ENCODE data around the gene LIMK2. TPM values are rescaled to one million over a fixed set of nuclear protein-coding genes. Genes with fewer than 3 reads are reported as not detected.
"Not testable (repeated sequence)": the region's sequence is repeated elsewhere in the genome, so short reads cannot be mapped to it uniquely, and the experiment has no call there.

Gene LIMK2
- 21.6 TPM for total RNA-seq
- polyA plus RNA-seq, result 32.6 TPM
- long read RNA-seq, donor 1, result 0 reads
- long read RNA-seq, donor 2, partial matches to known transcripts, result 0 of 9 reads
- long read RNA-seq, donor 2, other reads (novel, unspliced or antisense), result 0 of 9 reads
- long read RNA-seq, donor 3, transcript LIMK2-201 (16 exons, 3,670 nt), result major isoform, 5 of 6 reads
- long read RNA-seq, donor 3, partial matches to known transcripts, result 0 of 6 reads
- long read RNA-seq, donor 3, other reads (novel, unspliced or antisense), result 0 of 6 reads
- long read RNA-seq, donor 4, partial matches to known transcripts, result 17 of 19 reads
- long read RNA-seq, donor 4, other reads (novel, unspliced or antisense), result 0 of 19 reads
- long read RNA-seq, donor 5, transcript LIMK2-201 (16 exons, 3,670 nt), result major isoform, 5 of 34 reads
- long read RNA-seq, donor 5, partial matches to known transcripts, result 19 of 34 reads
- long read RNA-seq, donor 5, other reads (novel, unspliced or antisense), result 10 of 34 reads
- long read RNA-seq, donor 6, partial matches to known transcripts, result 0 of 15 reads
- long read RNA-seq, donor 6, other reads (novel, unspliced or antisense), result 8 of 15 reads
- long read RNA-seq, donor 7, partial matches to known transcripts, result 0 of 2 reads
- long read RNA-seq, donor 7, other reads (novel, unspliced or antisense), result 0 of 2 reads
- long read RNA-seq, donor 8, partial matches to known transcripts, result 0 of 1 reads
- long read RNA-seq, donor 8, other reads (novel, unspliced or antisense), result 0 of 1 reads
- long read RNA-seq, donor 9, partial matches to known transcripts, result 0 of 3 reads
- long read RNA-seq, donor 9, other reads (novel, unspliced or antisense), result 0 of 3 reads
- long read RNA-seq, donor 10, partial matches to known transcripts, result 5 of 7 reads
- long read RNA-seq, donor 10, other reads (novel, unspliced or antisense), result 0 of 7 reads

DNA sequence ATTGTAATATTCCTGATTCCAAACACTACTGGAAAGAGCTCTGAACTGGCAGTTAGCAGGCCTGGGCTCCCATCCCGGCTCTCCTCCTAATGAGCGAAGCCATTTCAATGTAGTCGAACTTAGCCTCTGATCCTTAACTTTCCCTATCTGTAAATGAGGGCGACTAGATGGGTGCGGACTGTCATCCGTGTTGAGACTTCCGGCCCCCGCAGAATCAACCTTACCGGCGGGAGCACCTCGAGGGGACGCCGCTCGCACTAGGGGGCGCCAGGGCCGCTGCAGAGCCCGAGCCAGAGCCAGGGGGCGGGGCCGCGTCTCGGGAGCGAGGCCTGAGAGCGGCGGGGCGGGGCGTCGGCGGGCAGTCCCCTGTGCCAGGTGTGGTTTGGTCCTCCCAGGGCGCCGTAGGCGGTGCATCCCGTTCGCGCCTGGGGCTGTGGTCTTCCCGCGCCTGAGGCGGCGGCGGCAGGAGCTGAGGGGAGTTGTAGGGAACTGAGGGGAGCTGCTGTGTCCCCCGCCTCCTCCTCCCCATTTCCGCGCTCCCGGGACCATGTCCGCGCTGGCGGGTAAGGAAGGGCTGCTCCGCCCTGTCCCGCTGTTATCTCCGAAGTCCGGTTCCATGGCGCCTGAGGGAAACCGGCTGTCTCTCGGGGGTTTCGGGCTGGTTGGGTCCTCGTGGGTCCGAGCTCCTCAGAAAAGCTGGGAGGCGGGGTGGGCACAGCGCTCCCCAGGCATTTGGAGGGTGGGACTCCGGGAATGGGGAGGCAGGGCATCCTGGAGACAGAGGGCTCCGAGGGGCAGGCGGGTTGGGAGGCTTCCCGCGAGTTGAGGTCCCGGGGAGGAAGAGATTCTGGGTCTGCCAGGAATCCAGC lies at the start of gene LIMK2:
Gene LIMK2 (plus strand): TSS at position 437 of the 869 bp plus-strand sequence. CDS start 111 bp downstream, at position 548.
- Histone ChIP-seq H3K4me3 (ENCODE audit: low read length in 2 of 2) (peak within 1 kb of the TSS; percentile 66 to 96), H3K9me3 (ENCODE audit: control insufficient read depth in 2 of 2, insufficient read depth in 1 of 2, low read length in 1 of 2) (no peaks in the 10 kb centered on the region), H3K36me3 (ENCODE audit: control insufficient read depth in 2 of 2, insufficient read depth in 2 of 2, low read length in 1 of 2) (peaks cover 2 to 6% of the 10 kb centered on the region in 2 donors), H3K27ac (ENCODE audit: low read depth in 1 of 2, low read length in 1 of 2) (peak within 1 kb of the TSS; percentile 64 to 65), H3K27me3 (ENCODE audit: control insufficient read depth in 2 of 2, insufficient read depth in 1 of 2, low read length in 1 of 2) (no peaks in the 10 kb centered on the region), H3K4me1 (ENCODE audit: control insufficient read depth in 2 of 2, insufficient read depth in 2 of 2, low read length in 2 of 2) (peaks cover 20 to 28% of the 10 kb centered on the region in 2 donors)
- peak; percentile 65 to 97 (median 93) for DNase-seq (ENCODE audit: low read depth in 6 of 9, low spot score in 9 of 9)
- 2% methylated on average over 64 of the region's 64 CpGs for WGBS

- no peak for DNase-seq (ENCODE audit: low read depth in 6 of 9, low spot score in 9 of 9)
- WGBS, result 99% methylated on average over 4 of the region's 4 CpGs
- no peaks in the 10 kb centered on the region for H3K4me1 ChIP-seq (ENCODE audit: control insufficient read depth in 2 of 2, insufficient read depth in 2 of 2, low read length in 2 of 2)
- no peaks in the 10 kb centered on the region for H3K27me3 ChIP-seq (ENCODE audit: control insufficient read depth in 2 of 2, insufficient read depth in 1 of 2, low read length in 1 of 2)
- H3K9me3 ChIP-seq (ENCODE audit: control insufficient read depth in 2 of 2, insufficient read depth in 1 of 2, low read length in 1 of 2), result no peaks in the 10 kb centered on the region
- H3K36me3 ChIP-seq (ENCODE audit: control insufficient read depth in 2 of 2, insufficient read depth in 2 of 2, low read length in 1 of 2), result peaks cover 2 to 4% of the 10 kb centered on the region in 2 donors
- no peak overlapping the region for H3K27ac ChIP-seq (ENCODE audit: low read depth in 1 of 2, low read length in 1 of 2)
- no peak overlapping the region for H3K4me3 ChIP-seq (ENCODE audit: low read length in 2 of 2)
Observed at GRCh38 chr22:31170971-31171370, 41.1 kb upstream of the LIMK2 start.

DNA sequence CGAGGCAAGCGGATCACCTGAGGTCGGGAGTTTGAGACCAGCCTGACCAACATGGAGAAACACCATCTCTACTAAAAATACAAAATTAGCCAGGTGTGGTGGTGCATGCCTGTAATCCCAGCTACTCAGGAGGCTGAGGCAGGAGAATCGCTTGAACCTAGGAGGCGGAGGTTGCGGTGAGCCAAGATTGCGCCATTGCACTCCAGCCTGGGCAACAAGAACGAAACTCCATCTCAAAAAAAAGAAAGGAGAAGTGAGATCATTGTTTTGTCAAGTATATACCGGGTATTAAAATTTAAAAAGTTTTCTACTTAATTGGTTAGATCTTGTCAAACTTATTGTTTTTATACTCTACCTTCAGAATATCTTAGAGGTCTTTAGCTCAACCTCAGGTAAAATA lies 40.4 kb upstream of the LIMK2 start:
- not testable (repeated sequence) for H3K27me3 ChIP-seq (ENCODE audit: control insufficient read depth in 2 of 2, insufficient read depth in 1 of 2, low read length in 1 of 2); H3K4me1 ChIP-seq (ENCODE audit: control insufficient read depth in 2 of 2, insufficient read depth in 2 of 2, low read length in 2 of 2); H3K9me3 ChIP-seq (ENCODE audit: control insufficient read depth in 2 of 2, insufficient read depth in 1 of 2, low read length in 1 of 2); H3K36me3 ChIP-seq (ENCODE audit: control insufficient read depth in 2 of 2, insufficient read depth in 2 of 2, low read length in 1 of 2); H3K4me3 ChIP-seq (ENCODE audit: low read length in 2 of 2); DNase-seq (ENCODE audit: low read depth in 6 of 9, low spot score in 9 of 9); H3K27ac ChIP-seq (ENCODE audit: low read depth in 1 of 2, low read length in 1 of 2)
- WGBS, result 99% methylated on average over 9 of the region's 9 CpGs

DNA sequence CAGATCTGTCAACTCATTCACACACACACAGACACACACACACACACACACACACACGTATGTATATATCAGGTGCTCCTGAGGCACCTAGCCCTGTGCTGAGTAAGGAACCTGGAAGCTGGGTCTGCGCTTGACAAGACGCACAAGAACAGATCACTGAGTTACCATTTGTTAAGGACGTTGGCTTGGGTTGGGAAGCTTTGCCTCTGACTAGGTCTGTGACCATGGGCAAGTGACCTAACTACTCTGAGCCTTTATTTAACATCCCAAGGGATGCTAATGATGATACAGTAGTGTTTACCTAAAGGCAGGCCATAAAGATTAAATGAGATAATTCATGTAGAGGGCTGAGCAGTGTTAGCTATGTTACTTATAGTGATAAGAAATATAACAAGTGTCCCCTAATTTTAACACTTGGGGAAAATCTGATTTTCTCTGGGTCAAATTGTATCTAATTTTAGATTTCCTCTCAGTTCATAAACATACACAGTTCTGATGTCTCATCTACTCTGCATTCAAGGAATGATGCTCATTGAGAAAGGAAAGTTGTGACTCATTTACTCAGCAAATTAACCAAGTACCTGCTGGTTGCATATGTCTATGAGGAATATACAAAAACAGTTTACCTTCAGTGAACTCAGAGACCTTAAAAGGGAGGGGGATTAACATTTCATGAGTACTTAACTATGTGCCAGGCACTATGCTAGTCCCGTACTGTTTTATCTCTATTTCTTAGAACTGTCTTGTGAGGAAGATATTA lies 38.5 kb upstream of the LIMK2 start:
- Histone ChIP-seq H3K27ac (ENCODE audit: low read depth in 1 of 2, low read length in 1 of 2) (no peak overlapping the region), H3K4me1 (ENCODE audit: control insufficient read depth in 2 of 2, insufficient read depth in 2 of 2, low read length in 2 of 2) (no peaks in the 10 kb centered on the region), H3K36me3 (ENCODE audit: control insufficient read depth in 2 of 2, insufficient read depth in 2 of 2, low read length in 1 of 2) (peaks cover 0 to 5% of the 10 kb centered on the region in 2 donors), H3K27me3 (ENCODE audit: control insufficient read depth in 2 of 2, insufficient read depth in 1 of 2, low read length in 1 of 2) (no peaks in the 10 kb centered on the region), H3K4me3 (ENCODE audit: low read length in 2 of 2) (no peak overlapping the region), H3K9me3 (ENCODE audit: control insufficient read depth in 2 of 2, insufficient read depth in 1 of 2, low read length in 1 of 2) (no peaks in the 10 kb centered on the region)
- 89% methylated on average over 5 of the region's 5 CpGs for WGBS
- no peak for DNase-seq (ENCODE audit: low read depth in 6 of 9, low spot score in 9 of 9)

- peaks cover 4 to 7% of the 10 kb centered on the region in 2 donors for H3K36me3 ChIP-seq (ENCODE audit: control insufficient read depth in 2 of 2, insufficient read depth in 2 of 2, low read length in 1 of 2)
- no peaks in the 10 kb centered on the region for H3K9me3 ChIP-seq (ENCODE audit: control insufficient read depth in 2 of 2, insufficient read depth in 1 of 2, low read length in 1 of 2)
- 100% methylated on average over 1 of the region's 1 CpG for WGBS
- H3K27ac ChIP-seq (ENCODE audit: low read depth in 1 of 2, low read length in 1 of 2), result no peak overlapping the region
- H3K4me3 ChIP-seq (ENCODE audit: low read length in 2 of 2), result no peak overlapping the region
- no peaks in the 10 kb centered on the region for H3K27me3 ChIP-seq (ENCODE audit: control insufficient read depth in 2 of 2, insufficient read depth in 1 of 2, low read length in 1 of 2)
- no peaks in the 10 kb centered on the region for H3K4me1 ChIP-seq (ENCODE audit: control insufficient read depth in 2 of 2, insufficient read depth in 2 of 2, low read length in 2 of 2)
- DNase-seq (ENCODE audit: low read depth in 6 of 9, low spot score in 9 of 9), result no peak
Observed at GRCh38 chr22:31176923-31177322, 35.2 kb upstream of the LIMK2 start.

DNA sequence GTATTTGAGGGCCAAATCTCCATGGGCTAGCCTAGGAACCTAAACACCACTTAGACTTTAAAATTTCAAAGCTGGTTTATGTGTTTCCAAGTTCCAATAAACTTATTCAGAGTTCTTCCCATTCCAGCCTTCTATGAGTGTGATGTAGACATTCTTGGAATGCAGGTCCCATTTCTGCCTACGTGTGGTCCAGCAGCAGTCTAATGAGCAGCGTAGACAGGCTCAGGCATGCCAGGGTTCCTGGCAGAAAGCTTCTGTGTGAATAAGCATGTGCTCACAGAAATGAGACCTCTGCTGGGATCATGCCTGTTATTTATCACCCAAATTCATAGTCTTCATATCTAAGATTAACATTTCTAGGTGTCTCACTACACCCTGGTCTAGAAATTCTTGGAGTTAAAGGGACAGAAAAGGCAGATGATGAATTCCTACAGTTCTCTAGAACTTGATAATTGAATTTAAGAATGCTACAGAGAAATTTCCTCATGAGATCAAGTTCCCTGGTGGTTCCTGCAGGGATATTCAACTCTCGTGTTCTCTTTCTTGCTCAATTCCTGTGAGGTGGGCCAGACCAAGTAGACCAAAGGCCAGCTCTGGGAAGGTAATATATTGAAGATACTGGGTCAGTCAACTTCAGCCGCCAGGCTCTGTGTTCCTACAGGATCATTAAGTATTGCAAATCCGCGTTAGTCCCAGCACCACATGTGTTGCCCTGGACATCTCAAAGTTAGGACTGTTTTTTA lies 34.5 kb upstream of the LIMK2 start:
- Histone ChIP-seq H3K27ac (ENCODE audit: low read depth in 1 of 2, low read length in 1 of 2) (peak overlapping the region; percentile 26), H3K36me3 (ENCODE audit: control insufficient read depth in 2 of 2, insufficient read depth in 2 of 2, low read length in 1 of 2) (peaks cover 4 to 7% of the 10 kb centered on the region in 2 donors), H3K4me3 (ENCODE audit: low read length in 2 of 2) (no peak overlapping the region), H3K27me3 (ENCODE audit: control insufficient read depth in 2 of 2, insufficient read depth in 1 of 2, low read length in 1 of 2) (no peaks in the 10 kb centered on the region), H3K9me3 (ENCODE audit: control insufficient read depth in 2 of 2, insufficient read depth in 1 of 2, low read length in 1 of 2) (no peaks in the 10 kb centered on the region), H3K4me1 (ENCODE audit: control insufficient read depth in 2 of 2, insufficient read depth in 2 of 2, low read length in 2 of 2) (no peaks in the 10 kb centered on the region)
- DNase-seq (ENCODE audit: low read depth in 6 of 9, low spot score in 9 of 9), result no peak
- 95% methylated on average over 6 of the region's 6 CpGs for WGBS

GRCh38 chr22:31178859-31179258 lies 33.2 kb upstream of the LIMK2 start:
- DNase-seq (ENCODE audit: low read depth in 6 of 9, low spot score in 9 of 9), result no peak
- Histone ChIP-seq H3K4me1 (ENCODE audit: control insufficient read depth in 2 of 2, insufficient read depth in 2 of 2, low read length in 2 of 2) (no peaks in the 10 kb centered on the region), H3K4me3 (ENCODE audit: low read length in 2 of 2) (no peak overlapping the region), H3K9me3 (ENCODE audit: control insufficient read depth in 2 of 2, insufficient read depth in 1 of 2, low read length in 1 of 2) (no peaks in the 10 kb centered on the region), H3K27ac (ENCODE audit: low read depth in 1 of 2, low read length in 1 of 2) (no peak overlapping the region), H3K27me3 (ENCODE audit: control insufficient read depth in 2 of 2, insufficient read depth in 1 of 2, low read length in 1 of 2) (no peaks in the 10 kb centered on the region), H3K36me3 (ENCODE audit: control insufficient read depth in 2 of 2, insufficient read depth in 2 of 2, low read length in 1 of 2) (peaks cover 4 to 7% of the 10 kb centered on the region in 2 donors)
- 96% methylated on average over 2 of the region's 2 CpGs for WGBS

- Histone ChIP-seq H3K9me3 (ENCODE audit: control insufficient read depth in 2 of 2, insufficient read depth in 1 of 2, low read length in 1 of 2) (peaks cover 0 to 3% of the 10 kb centered on the region in 2 donors), H3K36me3 (ENCODE audit: control insufficient read depth in 2 of 2, insufficient read depth in 2 of 2, low read length in 1 of 2) (peaks cover 4 to 7% of the 10 kb centered on the region in 2 donors), H3K4me3 (ENCODE audit: low read length in 2 of 2) (no peak overlapping the region), H3K27me3 (ENCODE audit: control insufficient read depth in 2 of 2, insufficient read depth in 1 of 2, low read length in 1 of 2) (no peaks in the 10 kb centered on the region), H3K4me1 (ENCODE audit: control insufficient read depth in 2 of 2, insufficient read depth in 2 of 2, low read length in 2 of 2) (no peaks in the 10 kb centered on the region), H3K27ac (ENCODE audit: low read depth in 1 of 2, low read length in 1 of 2) (no peak overlapping the region)
- WGBS, result 94% methylated on average over 1 of the region's 1 CpG
- no peak for DNase-seq (ENCODE audit: low read depth in 6 of 9, low spot score in 9 of 9)
Observed at GRCh38 chr22:31179345-31179744, 32.8 kb upstream of the LIMK2 start.
